Spleen (tissue), 11 donors: ENCODE data around the gene TMEM109. TPM values are rescaled to one million over a fixed set of nuclear protein-coding genes. Genes with fewer than 3 reads are reported as not detected.

Experiments
- DNase-seq: peaks from one replicate; pipeline ENCODE4 v3.0.0-alpha.2; 2020
- H3K27ac ChIP-seq, 8 donors: fragments of 200-600 bp; sonication (generic) in 7 of 8; 1 replicate in 4 of 8; 2 replicates in 4 of 8; pipeline versions ENCODE4 v1.5.0 to v1.8.0; 2016 to 2021; ENCODE audit warnings: inconsistent platforms in 4 of 8, mild to moderate bottlenecking in 4 of 8, moderate library complexity in 1 of 8
- H3K27me3 ChIP-seq, 7 donors: fragments of 200-600 bp; sonication (generic) in 6 of 7; replicated peaks in 1 of 7; 1 replicate in 4 of 7; 2 replicates in 3 of 7; pipeline versions ENCODE4 v1.5.0 to v1.8.0; 2016 to 2021; ENCODE audit warnings: inconsistent platforms in 3 of 7, mild to moderate bottlenecking in 1 of 7
- H3K36me3 ChIP-seq, 6 donors: fragments of 200-600 bp; sonication (generic) in 5 of 6; 1 replicate in 4 of 6; 2 replicates in 2 of 6; pipeline versions ENCODE4 v1.5.0 to v1.8.0; 2016 to 2021; ENCODE audit warnings: inconsistent platforms in 2 of 6
- H3K4me1 ChIP-seq, 6 donors: fragments of 200-600 bp; sonication (generic) in 5 of 6; 1 replicate in 3 of 6; 2 replicates in 3 of 6; pipeline versions ENCODE4 v1.5.0 to v1.8.0; 2016 to 2021; ENCODE audit warnings: inconsistent platforms in 3 of 6
- H3K4me3 ChIP-seq, 8 donors: fragments of 200-600 bp; sonication (generic) in 7 of 8; 1 replicate in 4 of 8; 2 replicates in 4 of 8; pipeline versions ENCODE4 v1.5.0 to v1.8.0; 2016 to 2021; ENCODE audit warnings: inconsistent platforms in 4 of 8, mild to moderate bottlenecking in 4 of 8, moderate library complexity in 2 of 8
- H3K9me3 ChIP-seq, 8 donors: fragments of 200-600 bp; sonication (generic) in 7 of 8; 1 replicate in 4 of 8; 2 replicates in 4 of 8; pipeline versions ENCODE4 v1.5.0 to v1.8.0; 2016 to 2021; ENCODE audit warnings: inconsistent platforms in 4 of 8
- POLR2A ChIP-seq, 3 donors: fragments of 450-650 bp; IDR thresholded peaks; one replicate each; pipeline ENCODE4 v1.5.1; 2017; ENCODE audit warnings: antibody characterized with exemption in 3 of 3, mild to moderate bottlenecking in 1 of 3
- POLR2AphosphoS5 ChIP-seq, 3 donors: sonication (generic); formaldehyde crosslinking; IDR thresholded peaks; one replicate each; pipeline ENCODE4 v1.5.1; 2017; ENCODE audit warnings: antibody characterized with exemption in 3 of 3
- WGBS, 5 donors: extraction: QIAGEN DNeasy Blood & Tissue Kit in 3 of 5; methylation state at CpG; one replicate each; pipeline versions ENCODE4 v1.1.5 to v1.1.7; 2013 to 2018; 5-methylcytosine and 5-hydroxymethylcytosine counted together
- intact Hi-C: fragments of 100-400 bp; cut with DNase I; formaldehyde crosslinking; loops from one replicate; pipeline ENCODE4 v1.15.0; 2023; ENCODE audit warnings: low total_unique reads
- polyA plus RNA-seq, 3 donors: library from polyadenylated mRNA; stranded (reverse); fragments of 200-250 nt; gene quantifications; one replicate each; pipeline ENCODE4 v1.2.1, GENCODE V29; 2013
- total RNA-seq, 7 donors: library from RNA; depleted of rRNA in 3 of 7; stranded (reverse); fragments of >200 nt in 3 of 7; fragmentation: NEBNext Ultra II Directional in 4 of 7; extraction: Animal tissue kit (Norgen Biotek cat#: 25700) in 4 of 7; gene quantifications; one replicate each; pipeline versions ENCODE4 v1.1.0 to v1.2.1, GENCODE V29; 2016 to 2021
- TF ChIP-seq, protein P1 (sequence below), 11 experiments: fragments of 200-600 bp in 7 of 11; fragments of 450-650 bp in 4 of 11; sonication (generic) in 4 of 11; IDR thresholded peaks in 8 of 11; conservative IDR thresholded peaks in 3 of 11; 1 replicate in 7 of 11; 2 replicates in 4 of 11; pipeline versions ENCODE4 v1.4.0 to v1.8.0; 2016 to 2021; ENCODE audit warnings: antibody characterized with exemption in 11 of 11, inconsistent platforms in 4 of 11, mild to moderate bottlenecking in 1 of 11
- donor health status: healthy with polysubstance abuse.
- donor health status: DM: no; HTN: no; CAD: no; lungs with moderate emphysema.
- donor health status: DM: no; HTN: no; CAD: no.
- donor health status: Bipolar disorder and iron deficiency.
- donor health status: healthy.
- donor health status: DM: no; HTN: no; CAD: no.
- donor health status: DM: yes; HTN: yes; CAD: no.

Gene TMEM109
- total and polyA plus RNA-seq, 10 donors = 53.6 to 125 (median 102) TPM

DNA sequence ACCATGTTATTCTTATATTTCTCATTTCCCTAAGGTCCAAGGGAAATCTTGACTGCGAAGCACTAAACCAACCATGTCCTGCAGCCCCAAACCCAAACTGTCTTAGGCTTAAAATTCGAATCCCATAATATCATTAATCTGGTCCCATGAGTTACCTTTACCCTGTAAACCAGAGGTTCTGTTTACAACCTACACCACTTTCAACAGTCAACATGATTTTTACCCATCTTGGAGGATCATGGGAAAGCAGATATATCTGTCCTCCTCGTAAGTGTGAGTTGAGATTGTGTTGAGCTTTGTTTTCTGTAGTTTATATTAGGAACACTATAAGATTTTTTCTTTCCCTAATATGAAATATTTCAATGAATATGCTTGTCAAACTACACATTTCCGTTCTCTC lies 14.0 kb upstream of the TMEM109 start:
- TF ChIP-seq POLR2A (IDR thresholded peaks at IDR 0.05) (no peak), POLR2AphosphoS5 (IDR thresholded peaks at IDR 0.05) (no peak)
- TF ChIP-seq, protein P1, sequence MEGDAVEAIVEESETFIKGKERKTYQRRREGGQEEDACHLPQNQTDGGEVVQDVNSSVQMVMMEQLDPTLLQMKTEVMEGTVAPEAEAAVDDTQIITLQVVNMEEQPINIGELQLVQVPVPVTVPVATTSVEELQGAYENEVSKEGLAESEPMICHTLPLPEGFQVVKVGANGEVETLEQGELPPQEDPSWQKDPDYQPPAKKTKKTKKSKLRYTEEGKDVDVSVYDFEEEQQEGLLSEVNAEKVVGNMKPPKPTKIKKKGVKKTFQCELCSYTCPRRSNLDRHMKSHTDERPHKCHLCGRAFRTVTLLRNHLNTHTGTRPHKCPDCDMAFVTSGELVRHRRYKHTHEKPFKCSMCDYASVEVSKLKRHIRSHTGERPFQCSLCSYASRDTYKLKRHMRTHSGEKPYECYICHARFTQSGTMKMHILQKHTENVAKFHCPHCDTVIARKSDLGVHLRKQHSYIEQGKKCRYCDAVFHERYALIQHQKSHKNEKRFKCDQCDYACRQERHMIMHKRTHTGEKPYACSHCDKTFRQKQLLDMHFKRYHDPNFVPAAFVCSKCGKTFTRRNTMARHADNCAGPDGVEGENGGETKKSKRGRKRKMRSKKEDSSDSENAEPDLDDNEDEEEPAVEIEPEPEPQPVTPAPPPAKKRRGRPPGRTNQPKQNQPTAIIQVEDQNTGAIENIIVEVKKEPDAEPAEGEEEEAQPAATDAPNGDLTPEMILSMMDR (IDR thresholded peaks at IDR 0.05 in 8 of 11, conservative IDR thresholded peaks at IDR 0.05 in 3 of 11) = no peak
- intact Hi-C loops = loop anchor here (5.0 kb wide), 1 partner anchor 58 kb away; the partner anchor contains the start of gene CCDC86
- Histone ChIP-seq H3K36me3 (peaks cover 9 to 90% (median 86%) of the 10 kb centered on the region in 6 donors), H3K27ac (peak overlapping the region in 1 of 8 donors; percentile 40), H3K27me3 (no peaks in the 10 kb centered on the region), H3K4me1 (peaks cover 9 to 29% (median 19%) of the 10 kb centered on the region in 6 donors), H3K9me3 (no peaks in the 10 kb centered on the region), H3K4me3 (no peak overlapping the region)
- 63 to 82% (median 76%) methylated on average over 4 of the region's 4 CpGs for WGBS, 5 donors
- no peak for DNase-seq

DNA sequence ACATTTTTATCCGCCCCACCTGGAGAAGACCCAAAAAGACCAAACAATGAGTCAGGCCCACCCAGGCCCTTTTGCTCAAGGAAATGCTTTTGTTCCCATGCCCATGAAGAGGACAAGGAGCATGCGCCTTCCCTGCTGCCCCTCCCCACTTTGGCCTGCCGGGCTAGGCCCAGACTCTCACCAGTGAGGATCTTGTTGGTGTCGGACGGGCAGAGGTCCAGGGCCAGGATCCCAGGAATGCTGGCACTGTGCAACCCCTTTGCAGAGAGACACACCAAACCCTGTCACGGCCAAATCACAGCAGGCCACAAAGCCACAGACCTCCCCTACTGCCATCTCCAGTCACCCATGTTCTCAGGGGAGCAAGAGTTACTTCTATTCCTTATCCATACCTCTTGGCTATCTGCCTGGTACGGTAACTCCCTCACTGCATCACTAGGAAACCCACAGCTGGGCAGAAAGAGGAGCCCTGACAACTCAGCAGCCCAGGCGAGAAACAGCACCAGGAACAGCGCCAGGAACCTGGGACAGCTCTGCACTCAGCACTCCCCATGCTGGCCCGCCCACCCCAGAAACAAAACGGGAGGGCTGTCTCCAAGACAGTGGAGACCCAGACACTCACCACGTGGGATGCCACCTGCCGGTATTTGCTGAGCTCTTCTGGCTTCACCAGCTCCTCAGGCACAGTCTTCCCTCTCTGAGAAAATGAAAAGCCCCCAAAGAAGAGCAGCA lies 13.1 kb upstream of the TMEM109 start:
- H3K27me3 ChIP-seq = no peaks in the 10 kb centered on the region
- DNase-seq = no peak
- TF ChIP-seq, protein P1 (IDR thresholded peaks at IDR 0.05 in 8 of 11, conservative IDR thresholded peaks at IDR 0.05 in 3 of 11) = peak in 1 of 11 experiments; percentile 8
- no peak for TF ChIP-seq POLR2A (IDR thresholded peaks at IDR 0.05)
- WGBS, 5 donors = 86 to 95% (median 89%) methylated on average over 13 of the region's 13 CpGs
- peaks cover 17 to 38% (median 27%) of the 10 kb centered on the region in 6 donors for H3K4me1 ChIP-seq
- peaks cover 9 to 82% (median 77%) of the 10 kb centered on the region in 6 donors for H3K36me3 ChIP-seq
- no peak overlapping the region for H3K27ac ChIP-seq
- no peak overlapping the region for H3K4me3 ChIP-seq
- intact Hi-C loops = loop anchor here (5.0 kb wide), 1 partner anchor 59 kb away; the partner anchor contains the start of gene CCDC86
- no peaks in the 10 kb centered on the region for H3K9me3 ChIP-seq

DNA sequence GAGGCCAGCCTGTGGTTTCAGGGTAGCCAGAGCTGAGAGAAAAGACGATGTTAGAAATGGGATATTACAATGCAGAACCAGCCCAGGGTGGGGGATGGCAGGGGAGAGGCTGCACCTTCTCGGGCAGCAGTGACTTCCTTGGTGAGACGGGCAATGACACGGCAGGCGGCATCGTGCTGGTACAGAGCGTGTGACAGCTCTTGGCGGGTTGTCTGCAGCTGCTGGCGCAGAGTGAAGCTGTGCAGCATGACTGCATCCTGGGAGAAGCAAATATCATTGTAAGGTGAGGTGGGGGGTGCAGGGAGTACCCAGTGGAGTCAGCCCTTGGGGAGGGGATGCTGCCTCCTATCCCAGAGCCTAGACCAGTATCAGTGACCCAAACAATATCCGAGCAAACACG lies 11.3 kb upstream of the TMEM109 start:
- no peak overlapping the region for H3K27ac ChIP-seq
- DNase-seq = no peak
- no peak overlapping the region for H3K4me3 ChIP-seq
- H3K27me3 ChIP-seq = no peaks in the 10 kb centered on the region
- WGBS, 5 donors = 87 to 94% (median 92%) methylated on average over 11 of the region's 11 CpGs
- no peaks in the 10 kb centered on the region for H3K9me3 ChIP-seq
- peaks cover 20 to 45% (median 31%) of the 10 kb centered on the region in 6 donors for H3K4me1 ChIP-seq
- TF ChIP-seq, protein P1 (IDR thresholded peaks at IDR 0.05 in 8 of 11, conservative IDR thresholded peaks at IDR 0.05 in 3 of 11) = no peak
- no peak for TF ChIP-seq POLR2A (IDR thresholded peaks at IDR 0.05)
- TF ChIP-seq POLR2AphosphoS5 (IDR thresholded peaks at IDR 0.05) = no peak
- intact Hi-C loops = loop anchor here (5.0 kb wide), 1 partner anchor 60 kb away; the partner anchor contains the start of gene CCDC86
- H3K36me3 ChIP-seq = peaks cover 2 to 64% (median 59%) of the 10 kb centered on the region in 6 donors

DNA sequence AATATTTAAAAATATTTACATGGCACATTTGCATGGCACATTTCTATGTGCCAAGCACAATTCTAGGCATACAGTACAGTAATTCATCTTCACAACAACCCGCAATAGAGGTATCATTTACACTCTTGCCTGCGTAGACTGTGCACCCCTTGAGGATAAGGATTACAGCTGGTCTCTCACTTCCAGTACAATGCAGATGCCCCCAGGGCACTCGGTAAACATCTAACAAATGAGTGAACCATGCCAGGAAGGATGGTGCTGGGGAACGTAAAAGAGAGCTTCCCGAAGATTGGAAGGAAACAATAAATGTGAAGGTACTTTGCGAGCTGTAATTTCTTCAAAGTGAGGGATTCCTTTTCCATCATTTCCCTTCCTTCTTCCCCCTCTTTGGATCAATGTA lies 8.9 kb upstream of the TMEM109 start:
- WGBS, 5 donors = 39 to 52% (median 41%) methylated on average over 6 of the region's 6 CpGs
- intact Hi-C loops = no loop called here
- TF ChIP-seq, protein P1 (IDR thresholded peaks at IDR 0.05 in 8 of 11, conservative IDR thresholded peaks at IDR 0.05 in 3 of 11) = no peak
- TF ChIP-seq POLR2A (IDR thresholded peaks at IDR 0.05) (no peak), POLR2AphosphoS5 (IDR thresholded peaks at IDR 0.05) (no peak)
- Histone ChIP-seq H3K4me1 (peaks cover 20 to 52% (median 32%) of the 10 kb centered on the region in 6 donors), H3K27ac (peak overlapping the region in 4 of 8 donors; percentile 90 to 95 (median 94)), H3K36me3 (peaks cover 2 to 40% (median 36%) of the 10 kb centered on the region in 6 donors), H3K9me3 (no peaks in the 10 kb centered on the region), H3K4me3 (peak overlapping the region; percentile 70 to 99 (median 90)), H3K27me3 (no peaks in the 10 kb centered on the region)
- no peak for DNase-seq
